ENCODE data around the gene PLSCR3. TPM values are rescaled to one million over a fixed set of nuclear protein-coding genes. Genes with fewer than 3 reads are reported as not detected.
A peak's percentile ranks its signal among the peaks of the same experiment; 100 is the strongest.
"Not testable (repeated sequence)": the region's sequence is repeated elsewhere in the genome, so short reads cannot be mapped to it uniquely, and the experiment has no call there.

PLSCR3 gene
- total RNA-seq, 1 donor from 2014 or later = 9.0 TPM

- peaks cover 11% of the 10 kb centered on the region for H3K36me3 ChIP-seq (ENCODE audit: control insufficient read depth, insufficient read depth, low read length)
- H3K4me3 ChIP-seq (ENCODE audit: low read depth, low read length) = no peak overlapping the region
- TF ChIP-seq CTCF (IDR thresholded peaks at IDR 0.05; ENCODE audit: insufficient read depth, low read length, severe bottlenecking) = no peak
- no peaks in the 10 kb centered on the region for H3K27me3 ChIP-seq (ENCODE audit: control insufficient read depth, insufficient read depth, low read length)
- DNase-seq (ENCODE audit: low read depth) (no peak), FAIRE-seq (no peak)
Measured at GRCh38 chr17:7379134-7379533, 15.2 kb downstream of the PLSCR3 start.

GRCh38 chr17:7374353-7374752, 20.0 kb downstream of the PLSCR3 start:
- no peaks in the 10 kb centered on the region for H3K36me3 ChIP-seq (ENCODE audit: control insufficient read depth, insufficient read depth, low read length)
- FAIRE-seq (peak; percentile 28), DNase-seq (ENCODE audit: low read depth) (no peak)
- TF ChIP-seq CTCF (IDR thresholded peaks at IDR 0.05; ENCODE audit: insufficient read depth, low read length, severe bottlenecking) = no peak
- no peak overlapping the region for H3K4me3 ChIP-seq (ENCODE audit: low read depth, low read length)
- H3K27me3 ChIP-seq (ENCODE audit: control insufficient read depth, insufficient read depth, low read length) = no peaks in the 10 kb centered on the region

- no peak for DNase-seq (ENCODE audit: low read depth)
- no peak for TF ChIP-seq CTCF (IDR thresholded peaks at IDR 0.05; ENCODE audit: insufficient read depth, low read length, severe bottlenecking)
- Histone ChIP-seq H3K27me3 (ENCODE audit: control insufficient read depth, insufficient read depth, low read length) (no peaks in the 10 kb centered on the region), H3K36me3 (ENCODE audit: control insufficient read depth, insufficient read depth, low read length) (no peaks in the 10 kb centered on the region), H3K4me3 (ENCODE audit: low read depth, low read length) (no peak overlapping the region)
- no peak for FAIRE-seq
Measured at GRCh38 chr17:7370853-7371252, 23.5 kb downstream of the PLSCR3 start.

GRCh38 chr17:7369825-7370224, 24.5 kb downstream of the PLSCR3 start:
- Histone ChIP-seq H3K27me3 (ENCODE audit: control insufficient read depth, insufficient read depth, low read length) (no peaks in the 10 kb centered on the region), H3K4me3 (ENCODE audit: low read depth, low read length) (no peak overlapping the region), H3K36me3 (ENCODE audit: control insufficient read depth, insufficient read depth, low read length) (no peaks in the 10 kb centered on the region)
- DNase-seq (ENCODE audit: low read depth) (no peak), FAIRE-seq (peak; percentile 77)
- no peak for TF ChIP-seq CTCF (IDR thresholded peaks at IDR 0.05; ENCODE audit: insufficient read depth, low read length, severe bottlenecking)

- FAIRE-seq; DNase-seq (ENCODE audit: low read depth); H3K27me3 ChIP-seq (ENCODE audit: control insufficient read depth, insufficient read depth, low read length); H3K36me3 ChIP-seq (ENCODE audit: control insufficient read depth, insufficient read depth, low read length); H3K4me3 ChIP-seq (ENCODE audit: low read depth, low read length): not testable (repeated sequence)
Measured at GRCh38 chr17:7368599-7368994, 25.7 kb downstream of the PLSCR3 start.

- no peak for TF ChIP-seq CTCF (IDR thresholded peaks at IDR 0.05; ENCODE audit: insufficient read depth, low read length, severe bottlenecking)
- DNase-seq (ENCODE audit: low read depth) = no peak
- Histone ChIP-seq H3K36me3 (ENCODE audit: control insufficient read depth, insufficient read depth, low read length) (no peaks in the 10 kb centered on the region), H3K27me3 (ENCODE audit: control insufficient read depth, insufficient read depth, low read length) (no peaks in the 10 kb centered on the region), H3K4me3 (ENCODE audit: low read depth, low read length) (no peak overlapping the region)
- no peak for FAIRE-seq
Measured at GRCh38 chr17:7367918-7368598, 26.3 kb downstream of the PLSCR3 start.
